Activated CD4-positive, alpha-beta T cell treated with anti-CD3 and anti-CD28 coated beads, Interleukin-2, amount 10 ng/mL, durations not matched to agents 7 days and 5 days (primary cell): Measurements from ENCODE around the gene FRMD4B. TPM values are rescaled to one million over a fixed set of nuclear protein-coding genes. Genes with fewer than 3 reads are reported as not detected.

Experiments used
- CTCF ChIA-PET: fragments of 350-600 bp; sonication (Branson Sonifier 250); formaldehyde crosslinking; loops from one replicate; lab custom pipeline; 2021; ENCODE audit warnings: antibody characterized with exemption; lab: Charles Lee
- POLR2A ChIA-PET: fragments of 350-600 bp; sonication (Branson Sonifier 250); formaldehyde crosslinking; loops from one replicate; lab custom pipeline; 2021; ENCODE audit warnings: antibody characterized with exemption; lab: Charles Lee
- DNase-seq: peaks from one replicate; pipeline ENCODE4 v3.0.0-alpha.2; 2020
- H3K27ac Mint-ChIP-seq: one replicate; pipeline ENCODE4 v1.8.0; 2021; ENCODE audit warnings: mild to moderate bottlenecking, moderate library complexity, mixed read lengths
- H3K27me3 Mint-ChIP-seq: one replicate; pipeline ENCODE4 v1.8.0; 2021; ENCODE audit warnings: mixed read lengths
- H3K36me3 Mint-ChIP-seq: one replicate; pipeline ENCODE4 v1.8.0; 2021; ENCODE audit warnings: low read depth, mixed read lengths
- H3K4me1 Mint-ChIP-seq: one replicate; pipeline ENCODE4 v1.8.0; 2021; ENCODE audit warnings: mixed read lengths
- H3K4me3 Mint-ChIP-seq: one replicate; pipeline ENCODE4 v1.8.0; 2021; ENCODE audit warnings: mild to moderate bottlenecking, moderate library complexity, mixed read lengths
- H3K9me3 Mint-ChIP-seq: one replicate; pipeline ENCODE4 v1.8.0; 2021; ENCODE audit warnings: mixed read lengths
- total RNA-seq, 2 experiments: library from RNA; stranded (reverse); gene quantifications; one replicate each; pipeline ENCODE4 v1.2.3, GENCODE V29; 2021

The FRMD4B gene
- total RNA-seq, 2 experiments from 2014 or later = 6.9 to 8.2 TPM

GRCh38 chr3:69392415-69392814 is 6.5 kb upstream of the FRMD4B start:
- no peak overlapping the region for H3K27ac Mint-ChIP-seq
- no peaks in the 10 kb centered on the region for H3K36me3 Mint-ChIP-seq
- H3K4me1 Mint-ChIP-seq = no peaks in the 10 kb centered on the region
- no peak overlapping the region for H3K4me3 Mint-ChIP-seq
- POLR2A ChIA-PET = interaction anchor here (0.6 kb wide), 1 partner anchor 387 kb away, joined by 3 read pairs; no protein-coding TSS in a partner anchor
- peaks cover 42% of the 10 kb centered on the region for H3K27me3 Mint-ChIP-seq
- no peak for DNase-seq
- H3K9me3 Mint-ChIP-seq = no peaks in the 10 kb centered on the region
- CTCF ChIA-PET = no interaction called here

DNA sequence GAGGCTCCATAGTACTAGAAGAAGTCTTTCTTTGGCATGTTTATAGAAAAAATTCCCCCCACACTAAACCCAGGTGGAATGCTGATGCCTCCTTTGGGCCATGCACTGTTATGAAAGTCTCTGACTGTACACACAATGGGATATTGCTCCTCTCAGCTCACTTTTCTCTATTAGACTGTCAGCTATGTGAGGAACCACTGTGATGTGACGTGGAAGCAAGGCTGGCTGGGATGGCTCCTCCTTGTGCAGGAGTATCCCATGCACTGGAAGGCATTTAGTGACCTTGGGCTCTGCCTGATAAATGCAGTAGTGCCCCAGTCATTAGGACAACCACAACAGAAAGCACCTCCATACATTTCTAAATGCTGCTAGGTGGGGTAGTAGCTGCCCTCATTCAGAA is 5.7 kb upstream of the FRMD4B start:
- Mint-ChIP-seq H3K4me3 (no peak overlapping the region), H3K9me3 (no peaks in the 10 kb centered on the region), H3K36me3 (no peaks in the 10 kb centered on the region), H3K27ac (no peak overlapping the region), H3K27me3 (peaks cover 48% of the 10 kb centered on the region), H3K4me1 (peaks cover under 1% of the 10 kb centered on the region)
- ChIA-PET POLR2A (no interaction called here), CTCF (no interaction called here)
- no peak for DNase-seq

- POLR2A ChIA-PET = no interaction called here
- H3K27me3 Mint-ChIP-seq = peaks cover 55% of the 10 kb centered on the region
Observed at GRCh38 chr3:69390771-69391170, 4.9 kb upstream of the FRMD4B start.

GRCh38 chr3:69389520-69390248 is 3.8 kb upstream of the FRMD4B start:
- peaks cover 59% of the 10 kb centered on the region for H3K27me3 Mint-ChIP-seq
- ChIA-PET POLR2A (no interaction called here), CTCF (no interaction called here)
- no peak for DNase-seq
- no peaks in the 10 kb centered on the region for H3K36me3 Mint-ChIP-seq
- peaks cover 8% of the 10 kb centered on the region for H3K4me1 Mint-ChIP-seq
- H3K27ac Mint-ChIP-seq = no peak overlapping the region
- H3K4me3 Mint-ChIP-seq = no peak overlapping the region
- H3K9me3 Mint-ChIP-seq = no peaks in the 10 kb centered on the region

More at GRCh38 chr3:69390771-69391170, 4.9 kb upstream of the FRMD4B start:
- Mint-ChIP-seq H3K27ac (no peak overlapping the region), H3K4me3 (no peak overlapping the region), H3K4me1 (peaks cover 4% of the 10 kb centered on the region), H3K36me3 (no peaks in the 10 kb centered on the region), H3K9me3 (no peaks in the 10 kb centered on the region)
- CTCF ChIA-PET = no interaction called here
- no peak for DNase-seq

DNA sequence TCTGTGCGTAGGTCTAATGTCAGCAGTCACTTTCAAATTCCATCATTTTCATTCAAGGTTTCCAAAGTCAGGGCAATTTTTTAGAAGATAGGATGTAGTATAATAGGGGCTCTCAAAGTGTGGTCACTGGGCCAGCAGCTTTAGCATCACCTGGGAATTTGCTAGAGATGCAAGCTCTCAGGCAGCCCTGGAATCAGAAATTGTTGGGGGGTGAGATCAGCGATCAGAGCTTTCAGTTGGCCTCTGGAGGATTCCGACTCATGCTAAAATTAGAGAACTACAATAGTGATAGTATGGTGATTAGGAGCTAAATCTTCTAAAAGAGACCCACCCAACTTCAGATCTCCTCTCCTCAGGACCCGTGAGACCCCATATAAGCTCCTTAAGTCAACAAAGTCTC is 2.4 kb upstream of the FRMD4B start:
- H3K27ac Mint-ChIP-seq = no peak overlapping the region
- POLR2A ChIA-PET = no interaction called here
- no peak for DNase-seq
- H3K4me1 Mint-ChIP-seq = peaks cover 8% of the 10 kb centered on the region
- no peaks in the 10 kb centered on the region for H3K36me3 Mint-ChIP-seq
- no peaks in the 10 kb centered on the region for H3K9me3 Mint-ChIP-seq
- CTCF ChIA-PET = interaction anchor here (1.4 kb wide), 1 partner anchor 22 kb away, joined by 4 read pairs; no protein-coding TSS in a partner anchor
- no peak overlapping the region for H3K4me3 Mint-ChIP-seq
- H3K27me3 Mint-ChIP-seq = peaks cover 70% of the 10 kb centered on the region

GRCh38 chr3:69386556-69387385 is 883 bp upstream of the FRMD4B start:
- H3K27ac Mint-ChIP-seq = no peak overlapping the region
- H3K9me3 Mint-ChIP-seq = no peaks in the 10 kb centered on the region
- ChIA-PET POLR2A (no interaction called here), CTCF (interaction anchor here (0.6 to 1.4 kb wide), 5 partner anchors 11 to 225 kb away, joined by 3 to 5 read pairs (median 4); no protein-coding TSS in a partner anchor)
- peak overlapping the region; percentile 41 for H3K4me3 Mint-ChIP-seq
- peaks cover 8% of the 10 kb centered on the region for H3K4me1 Mint-ChIP-seq
- no peaks in the 10 kb centered on the region for H3K36me3 Mint-ChIP-seq
- peaks cover 76% of the 10 kb centered on the region for H3K27me3 Mint-ChIP-seq
- DNase-seq = no peak

DNA sequence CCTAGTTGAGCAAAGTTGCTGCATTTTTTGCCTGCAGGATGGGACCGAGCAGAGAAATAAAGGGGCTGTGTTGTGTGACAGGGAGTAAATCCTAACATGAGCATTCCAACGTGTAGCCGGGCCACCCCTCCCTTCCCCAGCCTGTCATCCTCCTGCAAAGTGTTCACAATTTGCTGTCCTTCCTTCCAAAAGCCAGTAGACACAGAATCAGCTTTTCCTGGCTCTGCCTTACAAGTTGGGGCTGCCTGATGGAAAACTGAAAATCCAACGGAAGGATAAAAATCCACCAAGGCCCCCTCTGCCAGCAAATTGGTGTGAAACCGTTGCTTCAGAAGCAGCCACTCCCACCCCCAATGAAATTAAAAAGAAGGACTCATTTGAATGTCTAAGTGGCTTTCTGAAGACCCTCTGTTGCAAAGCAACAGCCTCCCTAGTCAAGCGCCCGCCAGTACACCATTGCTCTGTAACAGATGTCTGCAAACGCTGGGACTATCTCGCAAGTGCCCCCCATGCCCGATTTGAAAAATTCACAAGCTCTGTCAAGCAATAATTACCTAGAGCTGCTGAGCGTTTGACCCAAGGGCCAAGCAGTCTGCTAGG is 665 bp downstream of the FRMD4B start:
- ChIA-PET POLR2A (no interaction called here), CTCF (no interaction called here)
- H3K27me3 Mint-ChIP-seq = peaks cover 78% of the 10 kb centered on the region
- H3K4me1 Mint-ChIP-seq = peaks cover 8% of the 10 kb centered on the region
- H3K36me3 Mint-ChIP-seq = no peaks in the 10 kb centered on the region
- peak overlapping the region; percentile 41 for H3K4me3 Mint-ChIP-seq
- no peaks in the 10 kb centered on the region for H3K9me3 Mint-ChIP-seq
- DNase-seq = no peak
- no peak overlapping the region for H3K27ac Mint-ChIP-seq

DNA sequence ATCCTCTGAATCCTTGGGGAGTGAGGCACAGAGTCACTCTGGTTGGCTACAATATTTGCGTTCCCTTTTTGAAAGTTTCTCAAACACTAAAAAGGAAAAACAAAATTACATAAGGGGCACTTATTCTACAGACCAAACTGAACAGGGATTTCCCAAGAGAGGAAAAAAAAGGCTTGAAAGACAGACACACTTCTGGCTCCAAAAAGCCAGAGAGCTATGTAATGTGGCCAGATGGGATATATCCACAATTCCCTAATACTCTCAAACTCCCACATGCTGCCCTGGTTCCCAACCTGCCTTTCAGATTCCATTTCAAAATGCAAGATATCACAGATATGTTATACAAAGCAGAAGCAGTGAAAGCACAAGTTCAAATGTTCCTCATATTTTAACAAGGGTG is 1.6 kb downstream of the FRMD4B start:
- DNase-seq = no peak
- CTCF ChIA-PET = interaction anchor here (0.6 kb wide), 1 partner anchor 276 kb away, joined by 3 read pairs; no protein-coding TSS in a partner anchor
- peaks cover 75% of the 10 kb centered on the region for H3K27me3 Mint-ChIP-seq
- H3K36me3 Mint-ChIP-seq = no peaks in the 10 kb centered on the region
- H3K9me3 Mint-ChIP-seq = no peaks in the 10 kb centered on the region
- no peak overlapping the region for H3K4me3 Mint-ChIP-seq
- POLR2A ChIA-PET = no interaction called here
- H3K27ac Mint-ChIP-seq = no peak overlapping the region
- H3K4me1 Mint-ChIP-seq = peaks cover 8% of the 10 kb centered on the region

GRCh38 chr3:69379661-69380060 is 6.2 kb downstream of the FRMD4B start:
- ChIA-PET CTCF (interaction anchor here (0.7 kb wide), 1 partner anchor 50 kb away, joined by 3 read pairs; no protein-coding TSS in a partner anchor), POLR2A (no interaction called here)
- Mint-ChIP-seq H3K4me1 (no peaks in the 10 kb centered on the region), H3K36me3 (no peaks in the 10 kb centered on the region), H3K27me3 (peaks cover 43% of the 10 kb centered on the region), H3K4me3 (no peak overlapping the region), H3K27ac (no peak overlapping the region), H3K9me3 (no peaks in the 10 kb centered on the region)
- DNase-seq = no peak

DNA sequence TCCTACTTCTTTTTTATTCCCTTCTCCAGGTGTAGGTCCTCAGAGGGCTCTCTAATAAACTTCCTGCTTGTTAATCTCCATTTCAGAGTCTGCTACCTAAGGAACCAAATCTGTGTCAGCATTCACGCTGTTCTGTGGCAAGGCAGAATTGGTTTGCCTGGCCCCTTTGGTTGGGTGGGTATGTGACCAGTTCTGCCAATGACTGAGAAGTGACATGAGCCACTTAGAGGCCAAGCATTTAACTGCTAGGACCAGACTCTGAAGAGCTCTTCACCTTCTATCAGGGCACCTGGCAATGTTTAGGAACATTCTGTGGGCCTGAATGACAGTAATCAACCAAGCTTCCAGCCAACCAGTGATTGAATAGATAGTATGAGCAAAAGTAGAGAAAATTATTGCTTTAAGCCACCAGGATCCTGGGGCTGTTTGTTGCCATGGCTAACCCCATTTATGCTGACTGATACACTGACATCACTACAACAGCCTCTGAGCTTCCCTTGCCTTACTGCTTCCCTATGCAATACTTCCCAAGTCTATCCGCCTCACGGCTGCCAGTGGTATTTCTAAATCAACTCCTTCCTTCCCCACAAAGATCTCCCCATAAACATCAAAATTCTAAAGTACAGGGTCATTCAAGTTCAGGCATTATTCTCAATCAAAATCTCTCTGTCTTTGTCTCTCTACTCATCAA is 7.6 kb downstream of the FRMD4B start:
- no peak for DNase-seq
- peaks cover 35% of the 10 kb centered on the region for H3K27me3 Mint-ChIP-seq
- no peaks in the 10 kb centered on the region for H3K36me3 Mint-ChIP-seq
- no peaks in the 10 kb centered on the region for H3K4me1 Mint-ChIP-seq
- ChIA-PET POLR2A (no interaction called here), CTCF (interaction anchor here (0.6 to 1.2 kb wide), 2 partner anchors 9 to 44 kb away, joined by 3 to 4 read pairs; no protein-coding TSS in a partner anchor)
- H3K27ac Mint-ChIP-seq = no peak overlapping the region
- H3K4me3 Mint-ChIP-seq = no peak overlapping the region
- H3K9me3 Mint-ChIP-seq = no peaks in the 10 kb centered on the region

DNA sequence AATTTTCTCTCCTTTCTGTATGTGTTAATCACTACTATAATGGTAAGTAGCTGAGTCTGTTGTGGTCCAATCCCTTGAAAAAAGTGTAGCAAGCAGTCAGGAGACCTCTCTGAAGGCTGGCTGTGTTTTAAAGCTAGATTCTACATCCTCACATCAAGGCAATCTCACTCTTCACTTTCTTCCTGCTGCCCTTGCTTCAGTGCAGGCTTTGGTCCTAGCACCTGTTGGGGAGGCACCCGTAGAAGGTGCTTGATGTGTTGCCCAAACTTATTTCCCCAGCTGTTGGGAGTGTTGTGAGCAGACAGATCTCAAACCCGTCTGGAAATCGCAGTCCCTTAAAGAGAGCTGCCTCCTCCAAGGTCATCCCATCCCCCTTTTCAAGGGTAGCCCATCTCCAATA is 8.6 kb downstream of the FRMD4B start:
- H3K36me3 Mint-ChIP-seq = no peaks in the 10 kb centered on the region
- H3K27me3 Mint-ChIP-seq = peaks cover 31% of the 10 kb centered on the region
- ChIA-PET CTCF (interaction anchor here (0.6 to 1.2 kb wide), 3 partner anchors 8 to 295 kb away, joined by 3 to 4 read pairs (median 3); no protein-coding TSS in a partner anchor), POLR2A (no interaction called here)
- no peak overlapping the region for H3K4me3 Mint-ChIP-seq
- no peaks in the 10 kb centered on the region for H3K4me1 Mint-ChIP-seq
- DNase-seq = no peak
- H3K27ac Mint-ChIP-seq = no peak overlapping the region
- no peaks in the 10 kb centered on the region for H3K9me3 Mint-ChIP-seq

DNA sequence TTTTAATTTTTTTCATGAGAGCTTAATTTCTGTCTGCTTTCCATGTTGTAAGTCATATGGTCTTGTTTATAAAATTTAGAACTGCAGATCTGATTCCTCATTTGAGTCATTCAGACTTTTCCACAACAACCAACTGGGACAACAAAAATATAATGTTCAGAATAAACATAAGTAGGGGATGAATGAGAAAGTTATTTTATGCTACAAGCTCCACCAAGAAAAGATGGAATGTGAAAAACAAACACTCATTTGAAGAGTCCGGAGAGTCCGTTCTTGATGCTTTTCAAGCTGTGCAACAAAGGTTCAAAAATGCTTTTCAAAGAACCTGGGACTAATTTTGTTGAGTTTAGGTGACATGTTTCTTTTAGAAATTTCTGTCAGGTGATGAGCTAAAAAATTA is 9.2 kb downstream of the FRMD4B start:
- ChIA-PET POLR2A (no interaction called here), CTCF (interaction anchor here (0.8 kb wide), 1 partner anchor 11 kb away, joined by 3 read pairs; no protein-coding TSS in a partner anchor)
- H3K9me3 Mint-ChIP-seq = no peaks in the 10 kb centered on the region
- no peaks in the 10 kb centered on the region for H3K36me3 Mint-ChIP-seq
- no peak overlapping the region for H3K27ac Mint-ChIP-seq
- H3K4me1 Mint-ChIP-seq = no peaks in the 10 kb centered on the region
- H3K27me3 Mint-ChIP-seq = peaks cover 33% of the 10 kb centered on the region
- H3K4me3 Mint-ChIP-seq = no peak overlapping the region
- no peak for DNase-seq
